CD4-positive, alpha-beta memory T cell (primary cell): ENCODE data around the gene ROBO1. TPM values are rescaled to one million over a fixed set of nuclear protein-coding genes. Genes with fewer than 3 reads are reported as not detected.

Experiments used
- CTCF ChIA-PET: fragments of 350-600 bp; sonication (Branson Sonifier 250); formaldehyde crosslinking; loops from one replicate; lab custom pipeline; 2021; ENCODE audit warnings: inconsistent platforms; ENCODE audit not compliant: partially characterized antibody; lab: Charles Lee
- POLR2A ChIA-PET: fragments of 350-600 bp; sonication (Branson Sonifier 250); formaldehyde crosslinking; loops from one replicate; lab custom pipeline; 2021; ENCODE audit not compliant: partially characterized antibody; lab: Charles Lee
- DNase-seq, 5 donors: peaks; one replicate each; pipeline versions ENCODE4 v3.0.0 to v3.0.0-alpha.2; 2020 to 2022; ENCODE audit warnings: mixed read lengths in 1 of 5
- H3K27ac ChIP-seq: one replicate; pipeline ENCODE4 v1.7.0; 2013; ENCODE audit warnings: low read depth, low read length
- H3K27me3 ChIP-seq: 2 replicates; pipeline ENCODE4 v1.7.0; 2013; ENCODE audit warnings: mild to moderate bottlenecking, low read length, moderate library complexity; ENCODE audit not compliant: insufficient read depth
- H3K36me3 ChIP-seq: 2 replicates; pipeline ENCODE4 v1.7.0; 2013; ENCODE audit warnings: mild to moderate bottlenecking, low read length, moderate library complexity; ENCODE audit not compliant: insufficient read depth
- H3K4me1 ChIP-seq: 2 replicates; pipeline ENCODE4 v1.7.0; 2013; ENCODE audit warnings: mild to moderate bottlenecking, low read length, moderate library complexity; ENCODE audit not compliant: insufficient read depth
- H3K4me3 ChIP-seq, 2 donors: one replicate each; pipeline ENCODE4 v1.7.0; 2013; ENCODE audit warnings: low read length in 2 of 2, mild to moderate bottlenecking in 1 of 2
- H3K9me3 ChIP-seq, 2 donors: one replicate each; pipeline ENCODE4 v1.7.0; 2013; ENCODE audit warnings: low read length in 2 of 2, control low read depth in 1 of 2; ENCODE audit not compliant: control insufficient read depth in 1 of 2
- H3K27ac Mint-ChIP-seq, 7 donors: one replicate each; pipeline ENCODE4 v1.8.0; 2020 to 2021; ENCODE audit warnings: mixed read lengths in 7 of 7, mild to moderate bottlenecking in 6 of 7, inconsistent platforms in 3 of 7, moderate library complexity in 3 of 7
- H3K27me3 Mint-ChIP-seq, 2 donors: one replicate each; pipeline ENCODE4 v1.8.0; 2020 to 2021; ENCODE audit warnings: mixed read lengths in 2 of 2
- H3K36me3 Mint-ChIP-seq, 2 donors: one replicate each; pipeline ENCODE4 v1.8.0; 2020 to 2021; ENCODE audit warnings: mixed read lengths in 2 of 2, inconsistent platforms in 1 of 2, mild to moderate bottlenecking in 1 of 2
- H3K4me1 Mint-ChIP-seq, 4 donors: one replicate each; pipeline ENCODE4 v1.8.0; 2020 to 2021; ENCODE audit warnings: mixed read lengths in 4 of 4, mild to moderate bottlenecking in 1 of 4
- H3K4me3 Mint-ChIP-seq, 8 donors: one replicate each; pipeline ENCODE4 v1.8.0; 2020 to 2021; ENCODE audit warnings: mixed read lengths in 8 of 8, mild to moderate bottlenecking in 7 of 8, moderate library complexity in 6 of 8, inconsistent platforms in 3 of 8
- H3K9me3 Mint-ChIP-seq, 8 donors: one replicate each; pipeline ENCODE4 v1.8.0; 2020 to 2021; ENCODE audit warnings: mixed read lengths in 8 of 8, mild to moderate bottlenecking in 5 of 8, inconsistent platforms in 3 of 8, moderate library complexity in 1 of 8
- intact Hi-C: fragments of 100-400 bp; cut with micrococcal nuclease; formaldehyde crosslinking; loops from one replicate; pipeline ENCODE4 v1.15.1; 2023
- polyA plus RNA-seq, 2 donors: library from polyadenylated mRNA; unstranded; fragments of 300-500 nt; fragmentation: Illumina TruSeq; gene quantifications; one replicate each; pipeline ENCODE4 v1.2.3, GENCODE V29; 2021
- total RNA-seq, 2 experiments: library from RNA; stranded (reverse); gene quantifications; one replicate each; pipeline ENCODE4 v1.2.3, GENCODE V29; 2021

Gene ROBO1
- total and polyA plus RNA-seq, 4 experiments from 2014 or later = not detected

- POLR2A ChIA-PET = no interaction called here
- peaks cover 0 to 3% of the 10 kb centered on the region in 2 donors for H3K36me3 Mint-ChIP-seq
- H3K27ac ChIP-seq = no peak overlapping the region
- H3K27ac Mint-ChIP-seq = no peak overlapping the region
- H3K9me3 Mint-ChIP-seq = peaks cover 9 to 70% (median 50%) of the 10 kb centered on the region in 8 donors
- H3K4me3 Mint-ChIP-seq = no peak overlapping the region
- no peaks in the 10 kb centered on the region for H3K4me1 Mint-ChIP-seq
- peaks cover 0 to 8% of the 10 kb centered on the region in 2 donors for H3K9me3 ChIP-seq
- no peaks in the 10 kb centered on the region for H3K27me3 ChIP-seq
- DNase-seq = peak in 2 of 5 donors; percentile 0 to 2
- H3K4me1 ChIP-seq = no peaks in the 10 kb centered on the region
- intact Hi-C loops = no loop called here
- CTCF ChIA-PET = no interaction called here
- no peak overlapping the region for H3K4me3 ChIP-seq
- no peaks in the 10 kb centered on the region for H3K27me3 Mint-ChIP-seq
- no peaks in the 10 kb centered on the region for H3K36me3 ChIP-seq
Measured at GRCh38 chr3:79052054-79052681, 715.6 kb downstream of the ROBO1 start.

GRCh38 chr3:79047581-79047980, 720.2 kb downstream of the ROBO1 start:
- ChIA-PET POLR2A (no interaction called here), CTCF (no interaction called here)
- no peaks in the 10 kb centered on the region for H3K4me1 ChIP-seq
- Mint-ChIP-seq H3K4me3 (no peak overlapping the region), H3K27ac (no peak overlapping the region), H3K4me1 (no peaks in the 10 kb centered on the region), H3K36me3 (no peaks in the 10 kb centered on the region), H3K9me3 (peaks cover 4 to 52% (median 31%) of the 10 kb centered on the region in 8 donors), H3K27me3 (no peaks in the 10 kb centered on the region)
- no peaks in the 10 kb centered on the region for H3K9me3 ChIP-seq
- no peaks in the 10 kb centered on the region for H3K27me3 ChIP-seq
- DNase-seq = no peak
- H3K27ac ChIP-seq = no peak overlapping the region
- H3K4me3 ChIP-seq = no peak overlapping the region
- intact Hi-C loops = no loop called here
- H3K36me3 ChIP-seq = no peaks in the 10 kb centered on the region

- Histone ChIP-seq H3K9me3 (peaks cover 0 to 2% of the 10 kb centered on the region in 2 donors), H3K4me1 (no peaks in the 10 kb centered on the region), H3K4me3 (no peak overlapping the region), H3K27ac (no peak overlapping the region), H3K27me3 (no peaks in the 10 kb centered on the region), H3K36me3 (no peaks in the 10 kb centered on the region)
- Mint-ChIP-seq H3K27ac (no peak overlapping the region), H3K9me3 (peaks cover 0 to 12% (median 6%) of the 10 kb centered on the region in 8 donors), H3K4me3 (no peak overlapping the region), H3K36me3 (no peaks in the 10 kb centered on the region), H3K4me1 (no peaks in the 10 kb centered on the region), H3K27me3 (no peaks in the 10 kb centered on the region)
- CTCF ChIA-PET = no interaction called here
- POLR2A ChIA-PET = no interaction called here
- no peak for DNase-seq
- intact Hi-C loops = no loop called here
Measured at GRCh38 chr3:79041621-79042020, 726.2 kb downstream of the ROBO1 start.

- Histone ChIP-seq H3K36me3 (no peaks in the 10 kb centered on the region), H3K27me3 (no peaks in the 10 kb centered on the region), H3K4me3 (no peak overlapping the region), H3K4me1 (no peaks in the 10 kb centered on the region), H3K9me3 (peaks cover 0 to 2% of the 10 kb centered on the region in 2 donors), H3K27ac (no peak overlapping the region)
- Mint-ChIP-seq H3K4me1 (no peaks in the 10 kb centered on the region), H3K4me3 (no peak overlapping the region), H3K27ac (no peak overlapping the region), H3K36me3 (no peaks in the 10 kb centered on the region), H3K27me3 (no peaks in the 10 kb centered on the region), H3K9me3 (peaks cover 0 to 10% (median 4%) of the 10 kb centered on the region in 8 donors)
- ChIA-PET CTCF (no interaction called here), POLR2A (no interaction called here)
- DNase-seq = no peak
- intact Hi-C loops = no loop called here
Measured at GRCh38 chr3:79040701-79041100, 727.1 kb downstream of the ROBO1 start.

GRCh38 chr3:79040091-79040490, 727.7 kb downstream of the ROBO1 start:
- Mint-ChIP-seq H3K27ac (no peak overlapping the region), H3K27me3 (no peaks in the 10 kb centered on the region), H3K9me3 (peaks cover 0 to 11% (median 5%) of the 10 kb centered on the region in 8 donors), H3K4me1 (no peaks in the 10 kb centered on the region), H3K4me3 (no peak overlapping the region), H3K36me3 (no peaks in the 10 kb centered on the region)
- CTCF ChIA-PET = no interaction called here
- Histone ChIP-seq H3K4me1 (no peaks in the 10 kb centered on the region), H3K9me3 (peaks cover 0 to 2% of the 10 kb centered on the region in 2 donors), H3K4me3 (no peak overlapping the region), H3K36me3 (no peaks in the 10 kb centered on the region), H3K27ac (no peak overlapping the region), H3K27me3 (no peaks in the 10 kb centered on the region)
- DNase-seq = no peak
- intact Hi-C loops = no loop called here
- POLR2A ChIA-PET = no interaction called here

GRCh38 chr3:79039192-79039591, 728.6 kb downstream of the ROBO1 start:
- Mint-ChIP-seq H3K9me3 (peaks cover 0 to 11% (median 5%) of the 10 kb centered on the region in 8 donors), H3K27me3 (no peaks in the 10 kb centered on the region), H3K36me3 (no peaks in the 10 kb centered on the region), H3K4me1 (no peaks in the 10 kb centered on the region), H3K27ac (no peak overlapping the region), H3K4me3 (no peak overlapping the region)
- POLR2A ChIA-PET = no interaction called here
- Histone ChIP-seq H3K4me1 (no peaks in the 10 kb centered on the region), H3K36me3 (no peaks in the 10 kb centered on the region), H3K4me3 (no peak overlapping the region), H3K27me3 (no peaks in the 10 kb centered on the region), H3K9me3 (peaks cover 0 to 2% of the 10 kb centered on the region in 2 donors), H3K27ac (no peak overlapping the region)
- CTCF ChIA-PET = no interaction called here
- intact Hi-C loops = no loop called here
- no peak for DNase-seq

GRCh38 chr3:79038636-79039035, 729.2 kb downstream of the ROBO1 start:
- H3K9me3 Mint-ChIP-seq = peaks cover 0 to 11% (median 5%) of the 10 kb centered on the region in 8 donors
- H3K36me3 ChIP-seq = no peaks in the 10 kb centered on the region
- no peak overlapping the region for H3K27ac Mint-ChIP-seq
- DNase-seq = no peak
- no peaks in the 10 kb centered on the region for H3K36me3 Mint-ChIP-seq
- H3K4me3 Mint-ChIP-seq = no peak overlapping the region
- intact Hi-C loops = no loop called here
- no peaks in the 10 kb centered on the region for H3K27me3 ChIP-seq
- ChIA-PET CTCF (no interaction called here), POLR2A (no interaction called here)
- peaks cover 0 to 2% of the 10 kb centered on the region in 2 donors for H3K9me3 ChIP-seq
- no peaks in the 10 kb centered on the region for H3K4me1 ChIP-seq
- no peaks in the 10 kb centered on the region for H3K4me1 Mint-ChIP-seq
- H3K27me3 Mint-ChIP-seq = no peaks in the 10 kb centered on the region
- H3K4me3 ChIP-seq = no peak overlapping the region
- H3K27ac ChIP-seq = no peak overlapping the region
